Coronary artery (tissue), 2 donors: ENCODE data around the gene CXorf49.
"Not testable (repeated sequence)": the region's sequence is repeated elsewhere in the genome, so short reads cannot be mapped to it uniquely, and the experiment has no call there.

ENCODE experiments used
- DNase-seq: peaks from one replicate; pipeline ENCODE4 v3.0.0-alpha.2; 2017; ENCODE audit warnings: low spot score
- H3K27ac ChIP-seq, 2 donors: fragments of 200-600 bp; sonication (generic); one replicate each; pipeline ENCODE4 v1.5.1; 2016 to 2019
- H3K4me3 ChIP-seq: fragments of 200-600 bp; sonication (generic); 2 replicates; pipeline ENCODE4 v1.5.1; 2016; ENCODE audit warnings: mild to moderate bottlenecking, moderate library complexity
- TF ChIP-seq, protein P1 (sequence below): fragments of 200-600 bp; sonication (generic); IDR thresholded peaks from one replicate; pipeline ENCODE4 v1.5.1; 2019; ENCODE audit warnings: antibody characterized with exemption

The CXorf49 gene

GRCh38 chrX:71679575-71680207, 38.4 kb downstream of the CXorf49 start:
- no peak overlapping the region for H3K4me3 ChIP-seq
- H3K27ac ChIP-seq: no peak overlapping the region
- TF ChIP-seq, protein P1, sequence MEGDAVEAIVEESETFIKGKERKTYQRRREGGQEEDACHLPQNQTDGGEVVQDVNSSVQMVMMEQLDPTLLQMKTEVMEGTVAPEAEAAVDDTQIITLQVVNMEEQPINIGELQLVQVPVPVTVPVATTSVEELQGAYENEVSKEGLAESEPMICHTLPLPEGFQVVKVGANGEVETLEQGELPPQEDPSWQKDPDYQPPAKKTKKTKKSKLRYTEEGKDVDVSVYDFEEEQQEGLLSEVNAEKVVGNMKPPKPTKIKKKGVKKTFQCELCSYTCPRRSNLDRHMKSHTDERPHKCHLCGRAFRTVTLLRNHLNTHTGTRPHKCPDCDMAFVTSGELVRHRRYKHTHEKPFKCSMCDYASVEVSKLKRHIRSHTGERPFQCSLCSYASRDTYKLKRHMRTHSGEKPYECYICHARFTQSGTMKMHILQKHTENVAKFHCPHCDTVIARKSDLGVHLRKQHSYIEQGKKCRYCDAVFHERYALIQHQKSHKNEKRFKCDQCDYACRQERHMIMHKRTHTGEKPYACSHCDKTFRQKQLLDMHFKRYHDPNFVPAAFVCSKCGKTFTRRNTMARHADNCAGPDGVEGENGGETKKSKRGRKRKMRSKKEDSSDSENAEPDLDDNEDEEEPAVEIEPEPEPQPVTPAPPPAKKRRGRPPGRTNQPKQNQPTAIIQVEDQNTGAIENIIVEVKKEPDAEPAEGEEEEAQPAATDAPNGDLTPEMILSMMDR: no peak
- no peak for DNase-seq

DNA sequence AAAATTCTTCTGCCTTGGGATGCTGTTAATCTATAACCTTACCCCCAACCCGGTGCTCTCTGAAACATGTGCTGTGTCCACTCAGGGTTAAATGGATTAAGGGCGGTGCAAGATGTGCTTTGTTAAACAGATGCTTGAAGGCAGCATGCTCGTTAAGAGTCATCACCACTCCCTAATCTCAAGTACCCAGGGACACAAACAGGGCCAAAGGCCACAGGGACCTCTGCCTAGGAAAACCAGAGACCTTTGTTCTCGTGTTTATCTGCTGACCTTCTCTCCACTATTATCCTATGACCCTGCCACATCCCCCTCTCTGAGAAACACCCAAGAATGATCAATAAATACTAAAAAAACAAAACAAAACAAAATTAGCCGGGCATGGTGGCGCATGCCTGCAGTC, 40.9 kb downstream of the CXorf49 start:
- H3K27ac ChIP-seq, H3K4me3 ChIP-seq, DNase-seq: not testable (repeated sequence)

GRCh38 chrX:71676068-71676795, 41.9 kb downstream of the CXorf49 start:
- DNase-seq, H3K27ac ChIP-seq, H3K4me3 ChIP-seq: not testable (repeated sequence)

- not testable (repeated sequence) for H3K4me3 ChIP-seq, H3K27ac ChIP-seq, DNase-seq
Measured at GRCh38 chrX:71675636-71676035, 42.4 kb downstream of the CXorf49 start.

DNA sequence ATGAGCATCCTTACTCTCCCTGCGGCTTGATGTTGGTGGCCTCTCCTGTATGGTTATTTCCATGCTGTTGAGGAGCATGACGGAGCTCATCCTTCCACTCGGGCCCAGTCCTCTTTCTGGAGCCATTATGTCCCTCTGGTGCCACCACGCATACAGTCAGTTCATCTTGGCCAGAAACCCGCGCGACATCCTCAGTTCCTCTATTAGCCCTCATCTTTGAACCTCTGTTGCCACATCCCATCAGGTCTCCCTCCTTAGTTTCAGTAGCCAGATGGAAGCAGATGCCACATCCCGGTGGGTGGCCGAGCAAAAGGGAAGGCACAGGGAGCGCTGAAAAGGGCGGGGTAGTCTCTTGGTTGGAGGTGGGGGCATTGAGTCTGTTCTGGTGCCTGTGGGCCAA, 46.1 kb downstream of the CXorf49 start:
- DNase-seq: no peak
- H3K27ac ChIP-seq: no peak overlapping the region
- H3K4me3 ChIP-seq: no peak overlapping the region
- TF ChIP-seq, protein P1: no peak

- TF ChIP-seq, protein P1: no peak
- Histone ChIP-seq H3K4me3 (no peak overlapping the region), H3K27ac (no peak overlapping the region)
- no peak for DNase-seq
Measured at GRCh38 chrX:71671043-71671780, 46.9 kb downstream of the CXorf49 start.

DNA sequence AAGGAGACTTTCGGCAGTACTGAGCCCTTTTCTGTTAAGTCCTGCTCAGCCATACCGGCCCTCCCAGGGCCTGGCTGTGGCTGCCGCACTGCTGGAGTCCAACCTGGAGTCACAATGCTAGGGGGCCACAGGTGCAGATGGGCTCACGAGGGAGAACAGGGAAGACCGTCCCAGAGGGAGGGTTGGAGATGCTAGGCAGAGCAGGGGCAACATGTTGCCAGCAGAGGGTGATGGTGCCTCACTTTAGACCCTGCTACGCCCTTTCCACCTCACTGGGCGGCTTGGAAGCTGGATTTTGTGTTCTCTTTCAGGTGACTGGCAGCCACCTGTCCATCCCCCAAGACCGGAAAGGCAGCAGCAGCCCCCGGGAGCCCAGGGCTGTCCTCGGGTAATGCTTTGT, 48.1 kb downstream of the CXorf49 start:
- not testable (repeated sequence) for H3K27ac ChIP-seq, H3K4me3 ChIP-seq, DNase-seq

GRCh38 chrX:71669492-71669891, 48.6 kb downstream of the CXorf49 start:
- TF ChIP-seq, protein P1: no peak
- no peak overlapping the region for H3K4me3 ChIP-seq
- no peak overlapping the region for H3K27ac ChIP-seq
- DNase-seq: no peak

DNA sequence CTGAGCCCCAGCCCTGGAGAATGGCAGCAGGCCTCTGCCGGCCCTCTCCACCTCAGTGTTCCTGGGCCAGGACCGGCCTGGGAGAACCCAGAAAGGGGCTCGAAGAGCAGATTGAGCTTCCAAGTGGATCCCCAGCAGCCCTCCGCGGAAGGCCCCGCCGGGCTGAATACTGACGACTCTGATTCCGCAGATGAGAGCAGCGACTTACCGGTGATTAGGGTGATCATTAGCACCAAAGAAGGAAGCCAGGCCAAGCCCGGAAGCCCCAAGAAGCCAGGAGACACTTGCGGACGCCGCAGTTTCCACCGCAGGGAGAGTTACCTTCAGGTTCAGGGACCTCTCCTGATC, 49.9 kb downstream of the CXorf49 start:
- no peak for DNase-seq
- TF ChIP-seq, protein P1: no peak
- Histone ChIP-seq H3K4me3 (no peak overlapping the region), H3K27ac (no peak overlapping the region)
